Ecto neural progenitor cell (in vitro differentiated cells): ENCODE data around the gene KCNT1.

Experiments used
- DNase-seq: peaks from one replicate; pipeline ENCODE4 v3.0.0-alpha.2; 2018; ENCODE audit warnings: low spot score

The KCNT1 gene

GRCh38 chr9:135747311-135747710 is 45.3 kb downstream of the KCNT1 start:
- DNase-seq: no peak

GRCh38 chr9:135748676-135749075 is 46.7 kb downstream of the KCNT1 start:
- DNase-seq: no peak

- no peak for DNase-seq
These were observed 47.4 kb downstream of the KCNT1 start for GRCh38 chr9:135749171-135750045.

GRCh38 chr9:135750786-135751185 is 48.8 kb downstream of the KCNT1 start:
- no peak for DNase-seq

- no peak for DNase-seq
These were observed 49.5 kb downstream of the KCNT1 start for GRCh38 chr9:135751501-135751900.

- no peak for DNase-seq
These were observed 50.6 kb downstream of the KCNT1 start for GRCh38 chr9:135752281-135753204.

GRCh38 chr9:135753391-135754105 is 51.6 kb downstream of the KCNT1 start:
- no peak for DNase-seq

- DNase-seq: no peak
These were observed 54.6 kb downstream of the KCNT1 start for GRCh38 chr9:135756576-135756975.

- no peak for DNase-seq
These were observed 55.4 kb downstream of the KCNT1 start for GRCh38 chr9:135757356-135757755.

GRCh38 chr9:135758056-135758455 is 56.1 kb downstream of the KCNT1 start:
- DNase-seq: no peak

- DNase-seq: no peak
These were observed 56.9 kb downstream of the KCNT1 start for GRCh38 chr9:135758870-135759269.

GRCh38 chr9:135759676-135760300 is 57.8 kb downstream of the KCNT1 start:
- no peak for DNase-seq

- no peak for DNase-seq
These were observed 58.5 kb downstream of the KCNT1 start for GRCh38 chr9:135760465-135760864.

- DNase-seq: no peak
These were observed 59.3 kb downstream of the KCNT1 start for GRCh38 chr9:135761150-135761844.

GRCh38 chr9:135761845-135762168 is 59.8 kb downstream of the KCNT1 start:
- no peak for DNase-seq

- no peak for DNase-seq
These were observed 60.9 kb downstream of the KCNT1 start for GRCh38 chr9:135762921-135763320.

- DNase-seq: no peak
These were observed 61.9 kb downstream of the KCNT1 start for GRCh38 chr9:135763716-135764446.

GRCh38 chr9:135764731-135765130 is 62.7 kb downstream of the KCNT1 start:
- DNase-seq: no peak

- DNase-seq: no peak
These were observed 63.4 kb downstream of the KCNT1 start for GRCh38 chr9:135765416-135765815.

GRCh38 chr9:135766251-135766650 is 64.3 kb downstream of the KCNT1 start:
- no peak for DNase-seq

GRCh38 chr9:135766707-135767106 is 64.7 kb downstream of the KCNT1 start:
- DNase-seq: no peak
